GM21528 (cell line): Measurements from ENCODE around the gene GAS2L2.
"Not testable (repeated sequence)": the region's sequence is repeated elsewhere in the genome, so short reads cannot be mapped to it uniquely, and the experiment has no call there.

Experiments
- ATAC-seq: cut with Tn5 transposase; IDR thresholded peaks from one replicate; pipeline ENCODE4 v1.9.1; 2021; ENCODE audit warnings: mild to moderate bottlenecking, moderate library complexity; ENCODE audit not compliant: unreplicated experiment, low FRiP score

Gene GAS2L2

DNA sequence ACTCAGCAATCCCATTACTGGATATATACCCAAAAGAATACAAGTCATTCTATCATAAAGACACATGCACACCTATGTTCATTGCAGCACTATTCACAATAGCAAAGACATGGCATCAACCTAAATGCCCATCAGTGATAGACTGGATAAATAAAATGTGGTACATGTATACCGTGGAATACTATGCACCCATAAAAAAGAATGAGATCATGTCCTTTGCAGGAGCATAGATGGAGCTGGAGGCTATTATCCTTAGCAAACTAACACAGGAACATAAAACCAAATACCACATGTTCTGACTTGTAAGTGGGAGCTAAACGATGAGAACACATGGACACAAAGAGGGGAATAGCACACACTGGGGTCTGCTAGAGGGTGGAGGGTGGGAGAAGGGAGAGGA is 49.7 kb downstream of the GAS2L2 start:
- ATAC-seq: not testable (repeated sequence)

DNA sequence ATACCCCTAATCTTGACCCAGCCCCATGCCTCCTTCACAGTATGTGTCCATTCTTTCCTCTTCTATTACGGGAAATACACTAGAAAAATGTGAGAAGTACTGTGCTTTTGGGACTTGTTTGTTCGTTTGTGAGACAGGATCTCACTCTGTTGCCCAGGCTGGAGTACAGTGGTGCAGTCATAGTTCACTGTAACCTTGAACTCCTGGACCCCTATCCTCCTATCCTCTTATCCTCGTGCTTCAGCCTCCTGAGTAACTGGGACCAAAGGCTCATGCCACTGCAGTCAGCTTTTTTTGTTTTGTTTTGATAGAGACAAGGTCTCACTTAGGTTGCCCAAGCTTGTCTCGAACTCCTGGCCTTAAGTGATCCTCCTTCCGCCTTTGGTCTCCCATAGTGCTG is 51.5 kb downstream of the GAS2L2 start:
- ATAC-seq: no peak

DNA sequence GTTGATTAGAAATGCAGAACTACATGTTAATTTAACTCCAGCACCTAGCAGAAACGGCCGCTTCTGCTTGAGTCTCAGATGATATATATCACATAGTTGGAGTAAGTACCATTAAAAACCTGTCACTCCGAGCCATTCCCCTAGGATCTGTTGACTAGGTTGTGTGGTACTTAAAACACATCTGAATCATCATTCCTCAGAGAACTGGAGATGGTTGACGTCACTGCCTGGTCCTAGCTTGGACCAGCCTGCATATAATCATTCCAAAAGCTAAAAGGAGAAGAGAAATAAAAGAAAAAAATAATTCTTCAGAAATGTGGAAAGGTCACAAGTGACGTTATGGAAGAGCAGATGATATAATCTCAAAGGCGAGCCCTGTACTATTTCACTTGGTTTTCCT is 52.9 kb downstream of the GAS2L2 start:
- no peak for ATAC-seq

DNA sequence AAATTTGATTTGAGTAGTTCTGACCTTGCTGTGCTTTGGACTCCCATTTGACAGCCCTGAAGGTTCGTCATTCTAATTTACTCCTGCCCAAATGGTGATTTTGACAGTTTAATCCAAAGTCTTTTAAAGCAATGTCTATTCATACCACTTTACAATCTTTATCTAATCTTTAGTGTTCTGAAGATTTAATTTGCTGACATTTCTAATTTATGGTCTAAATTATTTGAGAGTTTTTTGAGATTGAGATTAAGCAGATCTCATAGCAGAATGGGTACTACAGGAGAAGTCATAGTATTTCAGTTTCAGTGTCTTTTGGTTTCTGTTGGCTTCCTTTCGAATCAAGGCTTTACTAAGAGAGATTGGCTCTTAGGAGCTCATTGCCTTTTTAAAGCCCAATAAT is 54.2 kb downstream of the GAS2L2 start:
- no peak for ATAC-seq

DNA sequence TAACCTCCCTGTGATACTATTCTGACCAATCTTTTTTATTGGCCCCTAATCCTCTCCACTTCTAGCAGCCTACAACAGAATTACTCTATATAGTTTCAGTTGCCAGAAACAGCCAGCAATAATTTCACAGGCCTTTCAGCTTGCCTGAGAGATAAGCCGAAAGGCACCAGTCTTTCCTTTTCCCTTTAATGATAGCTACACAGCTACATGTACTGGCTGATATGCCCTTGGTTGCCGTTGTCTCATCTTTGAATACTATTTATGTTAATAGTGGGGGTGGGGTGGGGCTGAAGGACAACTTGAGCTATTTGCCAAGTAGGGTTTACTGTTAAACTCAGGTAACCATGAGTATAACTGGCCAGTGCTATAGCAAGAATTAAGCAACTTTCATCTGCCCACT is 57.4 kb downstream of the GAS2L2 start:
- ATAC-seq: no peak

DNA sequence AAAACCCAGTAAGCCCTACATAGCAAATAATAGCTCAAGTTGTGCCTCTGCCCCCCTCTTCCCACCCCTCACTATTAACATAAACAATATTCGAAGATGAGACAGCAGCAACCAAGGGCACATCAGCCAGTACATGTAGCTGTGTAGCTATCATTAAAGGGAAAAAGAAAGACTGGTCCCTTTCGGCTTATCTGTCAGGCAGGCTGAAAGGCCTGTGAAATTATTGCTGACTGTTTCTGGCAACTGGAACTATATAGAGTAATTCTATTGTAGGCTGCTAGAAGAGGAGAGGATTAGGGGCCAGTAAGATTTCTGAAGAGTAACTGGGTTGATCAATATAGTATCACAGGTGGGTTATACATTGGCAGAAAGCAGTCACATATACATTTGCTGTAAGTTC is 58.1 kb downstream of the GAS2L2 start:
- ATAC-seq: no peak
